Prostate gland (tissue), 2 donors: ENCODE data around the gene EPAS1.

Source experiments
- POLR2A ChIP-seq: fragments of 450-650 bp; IDR thresholded peaks from one replicate; pipeline ENCODE4 v1.6.1; 2016; ENCODE audit warnings: antibody characterized with exemption, mild to moderate bottlenecking
- POLR2AphosphoS5 ChIP-seq: sonication (generic); formaldehyde crosslinking; IDR thresholded peaks from one replicate; pipeline ENCODE4 v1.6.1; 2017; ENCODE audit warnings: antibody characterized with exemption
- TF ChIP-seq, protein P1 (sequence below), 4 experiments: fragments of 200-600 bp in 2 of 4; fragments of 450-650 bp in 2 of 4; sonication (generic) in 2 of 4; IDR thresholded peaks; 1 replicate in 3 of 4; 2 replicates in 1 of 4; pipeline ENCODE4 v1.5.1; 2016 to 2019; ENCODE audit warnings: antibody characterized with exemption in 4 of 4, mild to moderate bottlenecking in 2 of 4, moderate library complexity in 2 of 4

DNA sequence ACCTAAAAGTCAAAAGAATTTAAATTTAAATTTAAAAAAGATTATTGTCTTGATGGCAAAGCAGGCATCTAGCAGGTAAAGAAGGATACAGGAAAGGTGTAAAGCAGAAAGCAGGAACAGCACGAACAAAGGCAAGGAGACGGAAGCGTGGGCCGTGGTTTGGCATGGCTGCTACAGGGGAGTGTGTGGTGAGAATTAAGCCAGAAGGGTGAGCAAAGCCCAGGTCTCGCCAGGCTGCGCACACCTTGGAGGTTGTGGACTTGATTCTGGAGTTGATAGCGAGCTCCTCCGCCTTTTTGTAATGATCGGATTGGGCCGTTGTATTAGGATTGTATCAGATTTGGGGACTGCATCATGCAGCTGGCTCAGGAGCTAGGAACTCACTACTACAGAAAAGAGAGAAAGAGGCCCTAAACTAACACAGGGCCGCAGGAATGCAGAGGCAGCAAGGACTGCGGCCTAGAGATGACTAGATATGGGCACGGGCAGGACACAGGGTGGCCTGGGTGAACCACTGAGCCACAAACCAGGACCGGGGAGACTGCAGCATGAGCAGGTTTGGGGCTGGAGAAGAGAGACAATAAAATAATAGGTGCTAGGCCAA, 110.7 kb downstream of the EPAS1 start:
- TF ChIP-seq POLR2A = no peak
- TF ChIP-seq, protein P1, sequence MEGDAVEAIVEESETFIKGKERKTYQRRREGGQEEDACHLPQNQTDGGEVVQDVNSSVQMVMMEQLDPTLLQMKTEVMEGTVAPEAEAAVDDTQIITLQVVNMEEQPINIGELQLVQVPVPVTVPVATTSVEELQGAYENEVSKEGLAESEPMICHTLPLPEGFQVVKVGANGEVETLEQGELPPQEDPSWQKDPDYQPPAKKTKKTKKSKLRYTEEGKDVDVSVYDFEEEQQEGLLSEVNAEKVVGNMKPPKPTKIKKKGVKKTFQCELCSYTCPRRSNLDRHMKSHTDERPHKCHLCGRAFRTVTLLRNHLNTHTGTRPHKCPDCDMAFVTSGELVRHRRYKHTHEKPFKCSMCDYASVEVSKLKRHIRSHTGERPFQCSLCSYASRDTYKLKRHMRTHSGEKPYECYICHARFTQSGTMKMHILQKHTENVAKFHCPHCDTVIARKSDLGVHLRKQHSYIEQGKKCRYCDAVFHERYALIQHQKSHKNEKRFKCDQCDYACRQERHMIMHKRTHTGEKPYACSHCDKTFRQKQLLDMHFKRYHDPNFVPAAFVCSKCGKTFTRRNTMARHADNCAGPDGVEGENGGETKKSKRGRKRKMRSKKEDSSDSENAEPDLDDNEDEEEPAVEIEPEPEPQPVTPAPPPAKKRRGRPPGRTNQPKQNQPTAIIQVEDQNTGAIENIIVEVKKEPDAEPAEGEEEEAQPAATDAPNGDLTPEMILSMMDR (IDR thresholded peaks at IDR 0.05) = no peak
- TF ChIP-seq POLR2AphosphoS5 = no peak
